ENCODE results near the gene PDE1C.
"Not testable (repeated sequence)": the region's sequence is repeated elsewhere in the genome, so short reads cannot be mapped to it uniquely, and the experiment has no call there.

PDE1C gene

DNA sequence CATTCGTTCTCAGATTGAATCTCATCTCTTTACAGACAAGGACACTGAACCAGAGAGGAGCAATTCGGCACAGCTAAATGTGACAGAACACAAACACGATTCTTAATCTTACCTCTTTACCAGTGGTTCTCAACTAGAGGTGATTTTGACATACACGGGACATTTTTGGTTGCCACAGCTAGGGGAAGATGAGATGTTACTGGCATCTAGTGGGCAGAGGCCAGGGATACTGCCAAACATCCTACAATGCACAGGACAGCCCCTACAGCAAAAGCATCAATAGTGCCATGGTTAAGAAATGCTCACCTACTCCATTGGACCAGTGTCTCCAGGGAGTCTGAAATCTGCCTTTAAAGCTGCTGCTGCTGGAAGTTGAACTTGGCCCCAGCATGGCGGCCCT is 27.3 kb downstream of the PDE1C start:
- DNase-seq: no peak

DNA sequence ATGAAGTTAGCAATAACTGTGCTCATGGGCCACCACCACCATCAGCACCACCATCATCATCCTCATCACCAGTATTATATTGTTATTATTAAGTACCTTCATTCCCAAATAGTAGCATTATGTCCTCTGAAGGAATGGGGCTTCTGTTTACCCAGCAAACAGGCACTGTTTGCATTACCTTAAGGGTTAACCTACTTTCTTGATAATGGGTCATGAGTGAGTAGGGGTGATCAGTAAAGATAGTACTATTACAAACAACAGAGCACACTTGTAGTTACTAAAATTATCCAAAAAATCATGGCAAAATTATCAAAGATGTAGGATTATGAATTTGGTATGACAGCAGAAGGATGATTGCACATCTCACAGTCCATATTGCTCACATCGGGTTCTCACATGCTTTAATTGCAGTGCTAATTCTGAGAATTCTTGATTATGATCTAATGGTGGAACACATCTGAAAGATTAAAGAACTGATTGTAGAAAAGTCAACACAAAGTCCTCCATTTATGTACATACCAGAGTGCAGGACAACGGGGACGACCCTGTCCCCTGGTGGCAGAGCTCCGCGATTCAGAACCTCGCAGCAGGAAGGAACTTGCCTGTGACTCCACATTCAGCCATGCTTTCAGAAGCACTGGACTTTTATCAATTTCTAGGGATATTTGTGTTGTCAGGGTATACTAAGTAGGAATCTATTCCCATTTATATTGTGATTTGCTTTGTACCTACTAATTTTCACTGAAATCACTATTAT is 31.0 kb downstream of the PDE1C start:
- DNase-seq: no peak

DNA sequence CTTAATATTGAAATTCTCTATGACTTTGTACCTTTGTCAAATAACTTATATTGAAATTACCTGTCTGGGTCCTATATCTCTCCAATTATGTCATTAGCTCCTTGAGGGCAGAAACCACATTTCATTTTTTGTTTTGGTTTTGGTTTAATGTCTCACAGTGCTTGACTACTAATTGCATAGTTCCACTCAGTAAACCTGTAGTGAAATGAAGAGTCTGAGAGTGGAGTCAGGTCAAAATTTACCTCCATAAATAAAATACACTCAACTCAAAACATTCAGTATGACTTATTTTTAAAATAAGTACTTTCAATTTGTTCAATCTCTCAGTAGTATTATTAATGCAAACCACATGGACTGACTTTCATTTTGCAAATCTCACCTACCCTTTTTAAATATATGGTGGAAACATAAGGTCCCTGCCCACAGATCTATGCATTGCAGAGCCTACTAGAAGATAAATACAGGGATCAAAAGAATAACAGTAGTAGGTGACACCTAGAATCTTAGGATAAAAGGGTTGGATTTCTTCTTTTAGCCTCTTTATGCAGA is 32.5 kb downstream of the PDE1C start:
- DNase-seq: no peak

DNA sequence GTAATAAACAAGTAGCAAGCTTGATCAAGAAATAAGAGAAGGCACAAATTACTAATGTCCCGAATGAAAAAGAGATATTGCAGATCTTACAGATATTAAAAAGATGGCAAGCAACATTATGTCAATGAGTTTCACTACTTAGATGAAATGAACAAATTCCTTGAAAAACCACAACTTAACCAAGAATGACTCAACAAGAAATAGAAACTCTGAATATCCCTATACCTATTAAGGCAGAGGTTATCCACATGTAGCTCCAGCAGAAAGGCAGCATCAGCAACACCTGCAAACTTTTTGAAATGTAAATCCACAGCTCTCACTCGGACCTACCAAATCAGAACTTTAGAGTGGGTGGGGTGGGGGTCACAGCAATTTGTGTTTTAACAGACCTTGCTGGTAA is 33.6 kb downstream of the PDE1C start:
- no peak for DNase-seq

DNA sequence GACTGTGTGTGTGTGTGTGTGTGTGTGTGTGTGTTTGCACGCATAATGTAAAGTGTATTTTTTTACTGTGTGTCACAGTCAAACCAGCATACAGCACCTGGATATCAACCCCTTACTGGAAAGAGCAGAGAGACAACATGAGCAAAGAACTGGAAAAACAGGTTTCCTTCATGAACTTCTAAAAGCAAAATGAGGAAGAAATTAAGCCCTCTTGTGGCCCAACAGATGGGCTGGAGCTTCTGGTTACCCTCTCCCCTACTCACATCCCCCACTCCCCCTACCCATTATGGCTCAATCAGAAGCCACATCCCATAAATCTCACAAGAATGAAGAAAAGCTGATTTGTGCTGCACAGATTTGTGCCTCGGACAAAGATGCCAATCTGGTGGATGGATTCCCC is 36.2 kb downstream of the PDE1C start:
- no peak for DNase-seq

DNA sequence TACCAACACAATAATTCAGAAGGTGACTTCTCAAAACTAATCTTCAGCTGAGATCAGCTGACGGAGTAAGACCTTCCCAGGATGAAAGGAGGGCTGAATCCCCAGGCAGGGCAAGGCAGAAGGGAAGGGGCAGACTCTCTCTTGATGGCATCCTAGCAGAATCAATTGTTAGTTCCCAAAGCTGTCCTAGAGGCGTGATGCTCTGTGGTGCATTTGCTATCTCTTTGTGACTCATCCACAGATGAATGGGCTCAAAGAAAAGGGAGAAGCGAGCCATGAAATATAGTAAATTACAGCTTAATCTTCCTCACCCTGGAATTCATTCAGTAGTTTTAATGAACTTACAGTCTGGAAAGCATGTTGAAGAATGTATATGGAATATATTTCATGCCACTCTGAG is 37.2 kb downstream of the PDE1C start:
- no peak for DNase-seq

DNA sequence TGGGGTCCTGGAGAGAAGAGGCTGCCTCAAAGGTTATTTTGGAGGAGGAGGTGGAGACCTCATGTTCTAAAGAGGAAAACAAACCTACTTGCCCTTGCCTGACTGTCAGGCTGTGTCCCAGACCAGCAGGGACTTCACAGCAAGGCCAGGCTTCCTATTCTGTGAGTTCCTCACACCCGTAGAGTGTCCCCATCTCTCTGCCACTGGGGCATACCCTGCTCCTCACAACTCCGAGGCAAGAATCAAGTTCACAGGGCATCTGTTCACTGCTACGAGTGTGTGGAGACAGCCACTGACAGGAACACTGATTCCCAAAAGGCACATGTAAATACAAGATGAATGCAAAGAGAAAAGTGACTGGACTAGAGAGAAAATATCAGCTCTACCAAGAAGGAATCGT is 38.0 kb downstream of the PDE1C start:
- no peak for DNase-seq

DNA sequence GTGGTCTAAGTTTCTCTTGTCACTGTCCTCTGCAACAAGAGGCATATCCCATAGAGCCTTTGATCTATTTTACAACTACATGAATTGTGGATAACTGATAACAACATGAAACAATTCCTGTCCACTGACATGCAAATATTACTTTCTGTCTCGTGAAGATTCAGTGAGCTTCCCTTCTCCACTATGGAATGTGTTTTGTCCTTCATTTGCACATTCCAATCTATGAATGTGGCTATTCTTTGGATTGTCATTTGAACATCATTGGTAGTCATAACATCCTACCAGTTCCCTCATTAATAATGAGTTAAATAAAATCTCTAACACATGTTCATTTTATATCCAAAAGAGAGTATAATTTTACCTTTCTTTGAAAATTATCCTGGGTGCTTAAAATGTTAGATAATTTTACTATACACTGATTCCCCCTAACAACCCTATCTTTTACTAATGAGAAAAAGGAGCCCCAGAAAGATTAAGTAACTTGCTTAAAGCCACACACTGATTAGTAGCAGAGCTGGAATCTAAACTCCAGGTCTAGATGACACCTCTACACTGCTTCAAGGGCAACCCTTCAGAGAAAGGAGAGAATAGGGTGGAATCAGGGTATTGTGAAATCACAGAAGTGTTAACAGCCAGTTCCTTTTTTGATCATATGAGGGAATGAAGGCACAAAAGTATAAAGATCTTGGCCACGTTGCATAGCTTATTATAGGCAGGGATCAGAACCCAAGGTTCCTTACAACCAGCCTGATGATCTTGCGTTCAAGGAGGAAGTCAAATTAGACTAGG is 39.1 kb downstream of the PDE1C start:
- DNase-seq: no peak

DNA sequence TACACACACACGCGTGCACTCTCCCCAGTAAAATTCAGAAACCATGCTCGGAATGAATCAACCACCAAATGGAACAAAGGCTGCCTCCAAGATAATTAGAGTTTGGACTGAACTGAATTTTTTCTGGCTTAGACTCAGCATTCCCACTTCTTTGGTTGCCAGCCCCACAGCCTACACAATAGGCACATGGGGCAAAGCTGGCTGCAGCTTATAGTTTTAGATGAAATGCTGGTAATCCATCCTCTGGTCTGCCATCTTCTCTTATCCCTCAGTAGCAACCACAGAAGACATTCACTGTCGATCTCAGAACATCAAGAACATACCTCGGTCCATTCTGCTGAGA is 44.2 kb downstream of the PDE1C start:
- DNase-seq: no peak

DNA sequence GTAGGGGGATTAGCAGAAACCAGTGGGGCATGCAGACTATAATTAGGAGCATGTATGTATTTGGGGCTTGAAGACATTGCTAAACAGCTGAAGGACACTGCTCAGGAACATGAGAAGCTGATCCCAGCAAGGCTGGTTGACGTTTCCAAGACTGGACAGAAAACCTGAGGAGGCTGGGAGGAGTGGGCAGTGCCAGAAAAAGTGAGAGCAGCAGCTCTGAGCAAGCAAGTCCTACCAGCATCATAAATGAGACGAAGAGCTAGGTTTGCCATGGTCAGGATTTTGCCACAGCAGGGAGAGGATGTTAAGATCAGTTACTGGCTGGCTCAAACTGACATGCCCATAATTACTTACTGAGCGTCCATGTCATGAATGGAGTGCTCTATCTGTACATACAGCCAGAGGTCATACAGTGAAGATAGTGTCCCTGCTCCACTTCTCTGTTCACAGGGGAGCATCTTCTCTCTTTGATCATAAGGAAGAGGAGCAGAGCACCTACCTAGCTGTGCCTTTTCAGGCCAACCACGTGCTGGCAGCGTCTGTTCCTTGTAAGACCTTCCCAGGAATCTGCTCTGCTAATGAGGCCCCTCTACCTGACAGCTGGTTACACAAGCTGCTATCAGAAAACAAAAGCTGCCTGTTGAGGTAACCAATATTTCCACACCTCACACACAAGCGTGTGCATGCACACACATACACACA is 44.7 kb downstream of the PDE1C start:
- no peak for DNase-seq

DNA sequence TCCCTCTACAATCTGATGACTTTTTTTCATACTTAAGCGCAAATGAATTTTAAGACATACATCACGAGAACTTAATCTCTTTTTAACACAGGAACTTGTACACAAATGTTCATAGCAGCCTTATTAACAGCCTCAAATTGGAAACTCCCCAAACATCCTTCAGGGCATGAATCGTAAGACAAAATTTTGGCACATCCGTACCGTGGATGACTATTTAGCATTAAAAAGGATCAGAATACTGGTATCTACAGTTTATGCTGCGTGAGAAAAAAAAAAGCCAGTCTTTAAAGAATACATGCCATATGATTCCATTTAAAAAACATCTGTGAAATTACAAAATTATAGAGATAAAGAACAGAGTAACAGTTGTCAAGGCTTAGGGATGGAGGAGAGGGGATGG is 46.8 kb downstream of the PDE1C start:
- DNase-seq: no peak

DNA sequence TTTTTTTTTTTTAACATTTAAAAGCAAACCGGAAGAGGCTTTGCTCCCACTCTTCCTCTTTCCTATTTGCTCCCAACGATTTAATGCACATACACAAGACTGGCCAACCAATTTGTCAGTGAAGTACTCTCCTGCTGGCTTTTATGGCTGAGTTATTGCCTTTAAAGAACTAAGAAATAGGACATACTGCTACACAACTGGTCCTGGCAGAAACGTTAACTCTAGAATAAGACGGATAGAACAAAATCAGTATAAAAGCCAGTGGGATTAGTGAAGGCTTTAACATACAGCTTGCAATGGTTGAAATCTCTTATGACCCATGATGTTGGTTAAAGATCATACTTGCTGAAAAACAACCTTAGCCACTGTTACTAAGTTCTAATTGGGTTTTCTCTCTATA is 47.2 kb downstream of the PDE1C start:
- no peak for DNase-seq

DNA sequence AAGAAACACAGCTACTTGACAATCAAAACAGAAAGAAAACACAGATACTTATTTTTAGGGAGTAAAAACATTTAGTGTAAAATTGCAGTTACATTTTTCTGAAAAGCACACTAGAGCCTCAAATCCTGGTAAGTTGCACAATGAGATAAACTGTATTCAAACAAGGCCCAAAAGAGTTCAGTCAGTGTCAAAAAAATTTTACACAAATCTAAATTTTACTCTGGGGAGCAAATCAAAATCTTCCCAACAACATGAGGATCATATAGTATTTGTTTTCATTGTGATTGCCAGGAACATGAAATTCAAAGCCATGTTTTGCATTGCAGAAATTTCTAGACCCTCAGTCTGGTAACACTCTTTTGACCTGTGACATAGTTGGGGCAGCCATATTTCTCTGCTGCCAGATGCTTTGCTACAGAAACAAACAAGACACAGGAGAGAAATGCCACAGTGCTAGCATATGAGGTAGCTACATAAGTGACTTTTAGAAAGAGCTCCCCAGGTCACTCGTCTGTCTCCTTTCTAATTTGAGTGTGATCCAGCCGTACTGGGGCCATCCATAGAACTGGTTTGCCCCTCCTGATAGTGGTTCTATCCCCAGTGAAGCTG is 49.6 kb downstream of the PDE1C start:
- no peak for DNase-seq

DNA sequence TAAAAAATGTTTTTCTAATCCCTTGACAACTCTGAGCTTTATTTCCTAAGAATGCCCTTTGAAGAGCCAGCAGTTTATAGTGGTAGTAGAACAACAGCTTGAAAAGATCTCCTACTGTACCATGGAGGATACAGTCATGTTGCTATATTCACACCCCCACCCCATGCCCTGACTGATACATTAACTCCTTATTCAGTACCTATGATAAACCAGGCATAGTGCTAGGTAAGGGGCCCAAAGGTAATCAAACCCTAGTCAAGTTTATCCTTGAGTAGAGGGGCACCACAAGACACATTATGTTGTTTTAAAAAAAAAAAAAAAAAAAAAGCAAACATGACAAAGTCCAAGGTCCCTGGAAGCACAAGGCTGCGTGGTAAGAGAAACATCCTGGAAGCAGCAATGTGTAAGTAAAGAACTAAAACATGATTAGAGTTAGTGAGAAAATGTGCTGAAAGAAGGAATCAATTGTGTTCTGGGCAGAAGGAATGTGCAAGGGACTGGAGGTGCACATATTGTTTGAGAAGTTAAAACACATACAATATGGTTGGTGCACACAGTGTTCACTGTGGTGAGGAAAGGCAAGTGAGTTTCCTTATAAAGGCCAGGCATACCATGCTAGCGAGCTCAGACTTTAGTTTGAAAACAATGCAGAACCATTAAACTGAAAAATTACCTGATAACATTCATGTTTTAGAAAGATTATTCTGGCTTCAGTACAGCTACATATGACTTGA is 51.2 kb downstream of the PDE1C start:
- no peak for DNase-seq

DNA sequence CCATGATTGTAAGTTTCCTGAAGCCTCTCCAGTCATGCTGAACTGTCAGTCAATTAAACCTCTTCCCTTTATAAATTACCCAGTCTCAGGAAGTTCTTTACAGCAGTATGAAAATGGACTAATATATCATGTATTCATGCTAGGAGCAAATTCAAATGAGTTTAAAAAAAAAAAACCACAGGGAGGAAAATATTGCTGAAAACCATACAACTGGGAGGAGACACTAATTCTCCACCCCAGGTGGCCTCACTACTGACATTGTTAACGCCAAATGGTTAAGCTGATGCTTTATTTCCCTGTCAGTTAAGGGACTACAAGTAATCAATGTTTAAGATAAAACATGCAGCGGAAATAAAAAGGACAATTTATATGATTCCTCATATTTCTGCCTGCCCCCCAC is 55.1 kb downstream of the PDE1C start:
- no peak for DNase-seq

DNA sequence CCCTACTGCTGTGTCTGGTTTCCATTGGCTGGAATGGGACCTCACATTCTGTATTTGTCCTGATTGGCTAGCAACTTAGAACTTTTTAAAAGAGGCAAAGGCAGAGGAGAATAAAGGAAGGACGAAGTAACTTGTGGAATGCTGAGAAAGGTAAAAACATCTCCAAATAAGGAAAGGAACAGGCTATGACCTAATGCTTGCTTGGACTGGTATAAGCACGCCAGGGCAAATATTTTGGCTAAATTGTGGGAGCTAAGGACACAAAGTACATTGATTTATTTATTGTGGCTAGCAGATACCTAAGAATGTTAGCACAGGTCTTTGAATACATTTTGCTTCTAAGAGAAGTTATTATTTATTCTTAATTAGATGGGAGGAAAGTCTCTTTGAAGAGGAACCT is 56.7 kb downstream of the PDE1C start:
- DNase-seq: not testable (repeated sequence)

DNA sequence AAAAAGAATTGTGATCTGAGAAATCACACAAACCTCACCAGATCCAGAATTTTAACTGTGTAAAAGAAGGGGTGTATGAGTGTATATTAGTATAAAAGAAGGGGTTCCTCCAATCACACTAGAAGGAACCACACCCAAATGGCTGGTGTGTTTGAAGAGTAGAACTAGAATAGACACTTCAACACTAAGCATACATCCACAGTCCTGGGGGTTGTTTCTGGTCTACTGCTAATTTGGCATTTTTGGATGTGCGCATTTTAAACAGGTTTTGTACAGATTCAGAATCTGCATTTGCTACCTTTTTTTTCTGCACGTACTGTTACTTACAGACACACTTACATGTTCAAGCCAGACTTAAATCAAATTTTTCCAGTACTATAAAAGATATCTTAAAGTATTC is 64.6 kb downstream of the PDE1C start:
- no peak for DNase-seq

DNA sequence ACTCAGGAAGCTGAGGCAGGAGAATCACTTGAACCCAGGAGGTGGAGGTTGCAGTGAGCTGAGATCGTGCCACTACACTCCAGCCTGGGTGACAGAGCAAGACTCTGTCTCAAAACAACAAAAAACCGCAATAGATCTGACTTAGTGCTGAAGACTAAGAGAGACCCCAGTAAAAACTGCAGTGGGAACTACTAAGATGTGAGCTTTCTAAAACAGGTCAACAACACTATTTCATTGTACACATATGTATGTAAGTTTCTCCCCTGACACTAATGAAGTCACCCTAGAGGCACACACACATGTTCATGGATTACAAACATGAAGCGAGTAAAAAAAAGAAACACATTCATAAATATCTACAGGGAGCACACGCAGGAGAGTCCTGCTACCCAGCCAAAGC is 68.3 kb downstream of the PDE1C start:
- DNase-seq: no peak

DNA sequence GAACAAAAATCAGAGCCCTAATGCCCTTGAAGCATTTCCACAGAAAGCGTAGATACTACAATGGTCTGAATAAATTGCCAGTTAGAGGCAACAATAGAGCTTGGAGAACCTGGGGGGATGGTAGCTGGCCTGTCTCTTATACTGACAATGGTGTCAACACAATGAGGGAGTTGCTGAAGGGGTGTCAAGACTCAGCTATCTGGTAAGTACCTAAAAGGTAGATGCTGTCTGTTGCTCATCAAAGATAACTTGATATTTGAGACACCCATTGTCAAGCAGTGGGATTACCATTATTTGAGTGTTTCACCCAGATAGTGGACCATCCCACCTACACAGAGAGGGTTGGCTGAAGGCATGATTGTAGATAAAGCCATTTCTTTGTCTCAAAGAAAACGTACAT is 72.8 kb downstream of the PDE1C start:
- DNase-seq: no peak

DNA sequence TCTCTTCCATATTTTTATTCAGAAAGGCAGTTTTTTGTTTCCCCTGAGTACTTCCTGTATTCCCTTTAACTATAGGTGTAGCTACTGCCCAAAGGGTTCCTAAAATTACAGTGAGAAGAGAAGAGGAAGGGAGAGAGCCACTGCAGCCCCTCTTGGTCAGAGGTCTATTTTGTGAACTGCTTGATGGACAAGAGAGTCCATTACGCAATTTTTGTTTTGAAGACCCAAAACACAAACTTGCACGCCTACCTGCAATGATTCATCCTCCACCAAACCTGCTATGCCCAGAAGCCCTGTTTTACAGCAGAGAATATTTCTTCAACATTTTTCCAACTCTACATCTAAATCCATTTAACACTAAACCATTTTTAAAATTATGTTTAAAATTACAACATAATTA is 75.1 kb downstream of the PDE1C start:
- no peak for DNase-seq

DNA sequence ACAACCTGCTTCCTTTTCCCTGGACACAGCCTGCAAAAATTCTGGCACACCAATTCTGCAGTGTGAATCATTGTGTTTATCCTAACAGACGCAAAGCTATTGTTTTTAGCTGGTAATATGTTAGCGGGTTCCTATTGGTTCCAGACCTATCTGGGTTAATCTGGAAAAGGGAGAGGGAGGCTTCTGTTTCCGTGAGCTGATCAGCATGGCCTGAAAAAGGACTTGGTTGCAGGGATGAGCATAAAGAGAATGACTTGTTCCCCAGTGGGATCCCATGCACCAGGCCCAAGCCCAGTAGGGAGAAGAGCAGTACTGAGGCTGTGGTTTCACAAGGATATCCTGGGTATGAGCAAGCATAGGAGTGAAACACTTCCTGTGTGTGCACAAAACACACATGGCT is 78.4 kb downstream of the PDE1C start:
- DNase-seq: no peak

DNA sequence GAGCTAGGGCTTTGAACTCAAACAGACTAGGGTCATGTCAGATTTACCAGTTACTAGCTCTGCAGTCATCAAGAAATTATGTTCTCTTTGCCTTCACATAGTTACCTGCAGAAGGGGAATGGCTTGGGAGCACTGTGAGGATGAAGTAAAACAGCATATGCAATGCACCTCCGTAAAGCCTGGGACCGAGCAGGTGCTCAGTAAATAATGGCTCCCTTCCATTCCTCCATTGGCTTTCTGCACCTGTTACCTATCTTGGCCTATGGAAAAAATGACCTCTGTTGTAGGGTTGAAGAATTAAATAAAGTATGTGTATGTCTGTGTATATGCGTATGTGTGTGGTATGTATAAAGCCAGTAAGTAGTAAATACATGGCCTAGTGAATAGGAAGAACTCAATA is 78.8 kb downstream of the PDE1C start:
- no peak for DNase-seq
